HG03457 (cell line): ENCODE data around the gene SAMD14.
A peak's percentile ranks its signal among the peaks of the same experiment; 100 is the strongest.

Experiments
- ATAC-seq: cut with Tn5 transposase; IDR thresholded peaks from one replicate; pipeline ENCODE4 v1.9.1; 2021; ENCODE audit warnings: moderate number of reproducible peaks; ENCODE audit not compliant: unreplicated experiment

Gene SAMD14

DNA sequence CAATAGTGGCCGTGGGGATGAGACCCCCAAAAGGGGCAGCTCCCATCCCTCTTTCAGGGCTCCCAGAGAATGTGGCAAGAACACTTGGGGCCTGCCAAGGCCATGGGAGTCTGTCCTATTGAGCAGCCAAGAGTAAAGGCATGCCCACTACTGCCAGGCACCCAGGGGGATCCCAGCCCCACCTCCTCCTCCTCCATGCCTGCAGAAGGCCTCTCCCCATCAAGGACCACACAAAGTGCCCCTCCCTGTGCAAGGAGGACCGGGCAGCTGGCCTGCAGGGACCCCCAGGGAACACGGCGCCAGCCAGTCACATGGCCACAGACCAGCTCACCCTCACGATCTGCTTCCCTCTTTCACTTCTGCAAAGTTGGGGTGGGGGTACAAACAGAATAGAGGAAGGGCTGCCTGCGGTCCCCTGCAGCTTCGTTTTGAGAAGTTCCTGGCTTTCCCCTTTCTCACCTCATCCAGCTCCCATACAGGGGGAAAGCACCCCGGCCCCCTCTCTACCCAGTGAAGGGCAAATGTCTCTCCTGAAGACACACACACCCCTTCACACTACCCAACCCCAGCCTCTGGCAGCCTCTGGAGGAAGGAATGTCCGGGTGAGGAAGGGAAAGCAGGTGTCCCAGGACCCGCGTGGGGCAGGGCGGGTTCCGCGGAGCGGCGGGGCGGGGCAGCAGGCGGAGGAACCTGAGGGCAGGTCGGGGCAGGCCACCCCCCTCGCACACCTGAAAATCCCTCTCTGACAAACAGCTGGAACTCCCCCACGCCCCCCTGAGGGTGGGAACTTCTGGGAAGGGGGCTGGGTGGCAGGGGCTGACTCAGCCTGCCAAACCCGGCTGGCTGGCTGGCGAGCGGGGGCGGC, 18.5 kb upstream of the SAMD14 start:
- ATAC-seq: peak; percentile 36

DNA sequence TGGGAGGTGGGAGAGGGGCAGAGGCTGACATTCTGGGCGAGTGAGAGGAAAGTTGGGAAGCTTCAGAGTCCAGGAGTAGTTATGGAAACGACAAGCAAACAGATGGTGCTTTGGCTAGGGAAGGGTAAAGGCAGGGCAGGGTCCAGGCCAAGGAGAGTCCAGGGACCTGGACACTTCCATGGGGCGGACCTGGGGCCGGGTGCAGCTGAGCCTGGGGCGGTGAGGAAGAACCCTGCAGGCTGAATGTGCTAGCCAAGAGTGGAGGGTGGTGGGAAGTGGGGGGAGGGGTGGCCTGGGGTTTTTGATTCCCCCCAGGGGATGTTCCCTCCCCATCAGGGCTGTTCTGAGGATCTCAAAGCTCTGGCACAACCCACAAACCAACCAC, 17.9 kb upstream of the SAMD14 start:
- no peak for ATAC-seq

DNA sequence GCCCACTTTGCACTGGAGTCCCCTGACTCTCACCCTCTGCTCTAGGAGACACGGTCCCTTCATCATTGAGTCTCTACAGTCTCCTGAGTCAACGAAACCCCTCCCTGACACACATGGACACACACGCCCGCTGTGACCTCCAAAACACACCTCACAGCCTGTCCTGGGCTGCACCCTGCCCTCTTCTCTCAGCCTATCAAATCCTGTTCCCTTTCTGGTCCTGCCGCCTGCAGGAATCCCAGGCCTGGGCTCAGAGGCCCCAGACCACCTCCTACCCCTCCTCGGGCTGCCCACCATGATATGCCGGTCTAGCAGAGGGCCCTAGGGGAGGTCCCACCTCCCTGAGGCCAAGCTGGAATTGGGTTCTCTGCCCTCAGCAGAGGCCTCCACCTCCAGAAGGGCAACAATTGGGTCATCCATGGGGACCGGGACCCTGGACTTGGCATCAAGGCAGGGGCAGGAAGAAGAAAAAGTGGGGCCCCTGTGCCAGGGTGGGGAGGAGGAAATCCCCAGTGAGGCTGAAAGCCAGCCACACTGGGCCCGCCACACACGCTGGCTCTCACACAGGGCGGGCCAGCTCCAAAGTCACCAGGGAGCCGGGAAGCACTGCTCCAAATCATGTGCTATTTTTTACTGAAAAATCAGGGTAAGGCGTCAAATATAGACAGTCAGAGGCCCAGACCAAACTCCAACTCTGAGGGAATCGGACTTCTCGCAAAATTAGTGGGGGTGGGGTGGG, 17.1 kb upstream of the SAMD14 start:
- no peak for ATAC-seq

DNA sequence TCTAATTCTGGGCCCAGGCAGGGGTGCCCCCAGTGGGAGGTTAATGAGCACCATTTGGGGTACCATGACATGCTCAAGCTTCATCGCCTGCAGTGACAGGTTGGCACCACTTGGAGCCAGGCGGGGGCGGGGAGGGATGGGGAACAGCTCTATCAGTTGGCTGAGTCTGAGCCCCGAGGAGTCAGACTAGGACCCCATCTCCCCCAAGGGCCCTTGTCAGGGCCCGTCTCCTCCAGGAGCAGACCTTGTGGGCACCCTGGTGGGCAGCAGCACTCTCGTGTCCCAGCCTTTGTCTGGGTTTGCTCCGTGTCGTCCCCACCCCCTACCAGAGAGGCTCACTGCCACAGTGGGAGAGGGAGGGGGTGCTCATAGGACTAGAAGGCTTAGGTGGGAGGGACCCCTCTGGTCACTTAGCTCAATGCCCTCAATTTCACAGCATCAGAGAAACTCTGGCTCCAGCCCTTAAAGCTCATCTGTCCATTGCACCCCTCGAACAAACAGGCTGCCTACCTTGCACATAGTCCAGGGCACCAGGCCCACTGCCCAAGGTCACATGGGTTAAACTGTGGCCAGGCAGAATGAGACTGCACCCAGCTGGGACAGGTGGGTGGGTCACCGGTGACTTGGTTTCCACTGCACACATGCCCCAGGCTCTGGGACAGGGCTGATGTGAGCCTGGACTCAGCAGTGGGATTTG, 16.4 kb upstream of the SAMD14 start:
- no peak for ATAC-seq

DNA sequence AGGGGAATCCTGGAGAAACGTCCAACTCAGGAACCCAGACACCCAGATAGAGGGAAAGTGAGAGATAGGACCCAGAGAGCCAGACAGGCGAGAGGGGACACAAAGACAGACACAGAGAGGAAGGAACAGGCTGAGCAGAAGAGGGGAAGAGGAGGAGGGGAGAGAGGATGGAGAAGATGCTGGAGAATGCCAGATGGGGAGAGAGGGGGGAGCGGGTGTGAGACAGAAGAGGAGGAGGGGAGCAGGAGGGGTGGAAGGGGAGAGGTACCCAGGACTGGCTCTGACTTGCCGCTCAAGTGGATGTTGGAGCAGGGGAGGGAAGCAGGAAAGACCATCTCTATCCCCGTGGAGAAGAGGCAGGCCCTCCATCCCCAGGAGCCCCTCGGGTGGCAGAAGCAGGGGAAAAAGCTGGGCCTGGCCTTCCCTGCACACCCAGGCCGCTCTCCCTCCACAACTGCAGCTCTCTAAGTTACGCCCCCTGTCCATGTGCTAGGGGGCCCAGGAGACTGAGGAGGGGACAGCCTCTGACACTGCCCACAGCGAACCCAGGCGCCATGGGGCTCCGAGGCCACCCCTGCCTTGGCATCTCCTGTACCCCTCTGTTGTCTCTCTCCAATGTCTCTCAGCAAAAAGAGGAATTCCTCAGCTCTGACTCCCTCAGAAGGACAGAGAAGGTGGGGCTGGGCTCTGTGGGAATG, 15.7 kb upstream of the SAMD14 start:
- no peak for ATAC-seq

DNA sequence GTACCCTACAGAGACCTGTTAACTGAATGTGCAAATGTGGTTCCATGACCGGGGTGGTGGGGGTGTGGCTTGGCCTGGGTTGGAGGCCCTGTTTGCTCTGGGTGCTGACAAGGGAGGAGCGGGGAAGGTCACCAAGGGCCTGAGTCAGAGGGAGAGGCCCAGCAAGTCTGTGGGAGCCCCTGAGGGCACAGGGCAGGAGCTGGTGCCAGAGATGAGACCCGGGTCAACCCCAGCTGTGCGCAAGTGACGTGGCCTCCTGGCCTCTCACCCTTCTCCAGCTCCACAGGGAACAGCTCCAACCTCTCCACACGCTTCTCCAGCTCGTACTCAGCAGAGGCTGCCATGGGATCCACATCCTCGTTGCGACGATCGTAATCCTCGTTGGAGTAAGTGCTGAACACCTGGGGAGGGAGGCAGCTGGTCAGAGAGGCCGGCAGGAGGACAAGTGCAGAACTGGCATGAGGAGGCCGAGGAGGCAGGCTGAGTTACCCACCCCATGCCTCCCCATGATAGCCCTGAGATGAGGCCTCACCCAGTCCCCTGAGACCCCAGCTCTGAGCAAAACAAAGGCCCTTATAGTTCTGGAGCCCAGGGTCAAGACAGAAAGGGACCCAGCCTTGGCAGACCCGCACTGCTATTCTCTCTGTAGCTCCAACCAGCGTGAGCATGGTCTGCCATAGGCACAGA, 15.0 kb upstream of the SAMD14 start:
- no peak for ATAC-seq

DNA sequence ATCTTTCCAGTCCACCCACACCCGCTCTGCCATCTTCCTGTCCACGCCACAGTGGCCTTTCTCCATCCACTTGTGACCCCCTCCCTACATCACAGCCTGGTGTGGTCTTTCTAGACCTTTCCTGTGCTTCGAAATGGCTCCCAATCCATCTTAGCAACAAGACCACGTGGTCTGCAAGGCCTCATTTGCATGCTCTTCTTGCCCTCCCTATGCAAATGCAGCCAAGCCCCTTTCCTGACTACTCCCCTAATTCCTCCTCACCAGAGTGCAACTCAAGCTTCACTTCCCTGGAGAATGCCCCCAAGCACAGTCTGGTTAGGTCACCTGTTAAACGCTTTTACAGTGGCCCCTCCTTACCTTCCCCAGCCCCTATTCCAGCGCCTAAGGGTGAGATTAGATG, 14.4 kb upstream of the SAMD14 start:
- no peak for ATAC-seq

DNA sequence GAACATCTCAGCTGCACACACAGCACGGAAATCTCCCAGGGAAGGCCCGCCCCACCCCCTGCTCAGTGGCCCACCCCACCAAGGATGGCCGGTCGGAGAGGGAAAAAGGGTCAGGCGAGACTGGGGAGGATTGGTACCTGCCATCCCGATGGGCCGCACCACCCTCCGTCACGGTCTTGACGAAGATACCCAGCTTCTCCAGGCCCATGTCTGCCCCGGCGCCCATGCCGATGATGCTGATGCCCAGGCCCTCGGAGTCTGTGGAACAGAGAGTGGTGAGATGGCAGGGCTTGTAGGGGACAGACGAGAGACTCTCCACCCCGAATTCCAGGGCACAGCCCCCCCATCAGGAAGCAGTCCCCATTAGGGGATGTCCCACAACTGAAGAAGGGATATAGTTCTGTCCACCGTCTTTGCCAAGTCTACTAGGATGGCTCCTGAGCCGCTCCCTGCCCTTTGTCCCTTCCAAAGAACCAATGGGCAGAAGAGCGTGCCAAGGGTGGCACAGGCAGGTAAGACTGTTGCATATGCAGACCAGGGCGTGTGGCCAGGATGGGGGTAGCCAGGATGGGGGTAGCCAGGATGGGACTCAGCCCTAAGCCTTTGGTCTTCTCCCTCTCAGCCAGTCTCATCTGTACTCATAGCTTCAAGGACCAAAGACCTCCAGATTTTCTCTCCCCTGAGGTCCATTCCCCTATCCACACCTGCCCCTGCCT, 13.7 kb upstream of the SAMD14 start:
- ATAC-seq: no peak

DNA sequence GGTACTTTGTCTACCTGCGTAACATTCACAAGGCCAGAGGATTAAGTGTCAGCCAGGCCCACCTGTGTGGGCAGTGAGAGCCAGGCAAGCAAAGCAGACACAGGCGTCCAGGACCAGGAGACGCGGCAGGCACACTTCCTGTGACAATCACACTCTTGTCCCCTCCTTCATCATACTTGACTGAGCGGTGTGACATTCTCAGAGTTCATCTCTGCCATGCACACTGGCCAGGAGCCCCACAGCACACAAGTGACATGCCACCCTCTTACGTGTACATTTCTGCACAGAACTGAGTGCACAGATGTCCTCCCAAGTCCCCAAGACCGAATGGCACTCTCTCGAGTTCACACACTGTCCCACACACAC, 11.8 kb upstream of the SAMD14 start:
- ATAC-seq: no peak

DNA sequence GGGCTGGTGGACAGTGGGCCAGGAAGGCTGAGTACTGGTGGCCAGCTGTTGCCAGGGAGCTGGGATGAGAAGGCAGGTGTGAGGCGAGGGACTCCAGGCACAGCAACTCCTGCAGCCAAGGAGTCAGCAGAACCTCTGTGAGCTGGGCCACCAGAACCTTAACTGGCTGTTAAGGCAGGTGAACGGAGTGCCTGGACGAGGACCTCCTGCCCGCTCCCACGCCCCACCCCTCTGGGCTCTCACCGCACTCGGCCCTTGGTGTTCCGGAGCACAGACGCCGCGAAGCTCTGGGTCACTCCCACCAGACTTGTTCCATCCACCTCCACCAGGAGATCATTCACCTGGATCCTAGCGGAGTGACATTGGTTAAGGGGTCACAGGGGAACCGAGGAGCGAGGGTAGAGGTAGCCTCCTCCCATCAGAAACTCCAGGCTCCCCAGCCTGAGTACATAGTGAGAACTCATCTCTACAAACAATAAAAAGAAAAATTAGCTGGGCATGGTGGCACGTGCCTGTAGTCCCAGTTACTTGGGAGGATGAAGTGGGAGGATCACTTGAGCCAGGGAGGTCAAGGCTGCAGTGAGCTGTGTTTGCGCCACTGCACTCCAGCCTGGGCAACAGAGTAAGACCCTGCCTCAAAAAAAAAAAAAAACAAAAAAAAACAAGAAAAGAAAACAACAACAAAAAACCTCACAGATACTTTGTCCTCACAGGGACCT, 11.2 kb upstream of the SAMD14 start:
- no peak for ATAC-seq

DNA sequence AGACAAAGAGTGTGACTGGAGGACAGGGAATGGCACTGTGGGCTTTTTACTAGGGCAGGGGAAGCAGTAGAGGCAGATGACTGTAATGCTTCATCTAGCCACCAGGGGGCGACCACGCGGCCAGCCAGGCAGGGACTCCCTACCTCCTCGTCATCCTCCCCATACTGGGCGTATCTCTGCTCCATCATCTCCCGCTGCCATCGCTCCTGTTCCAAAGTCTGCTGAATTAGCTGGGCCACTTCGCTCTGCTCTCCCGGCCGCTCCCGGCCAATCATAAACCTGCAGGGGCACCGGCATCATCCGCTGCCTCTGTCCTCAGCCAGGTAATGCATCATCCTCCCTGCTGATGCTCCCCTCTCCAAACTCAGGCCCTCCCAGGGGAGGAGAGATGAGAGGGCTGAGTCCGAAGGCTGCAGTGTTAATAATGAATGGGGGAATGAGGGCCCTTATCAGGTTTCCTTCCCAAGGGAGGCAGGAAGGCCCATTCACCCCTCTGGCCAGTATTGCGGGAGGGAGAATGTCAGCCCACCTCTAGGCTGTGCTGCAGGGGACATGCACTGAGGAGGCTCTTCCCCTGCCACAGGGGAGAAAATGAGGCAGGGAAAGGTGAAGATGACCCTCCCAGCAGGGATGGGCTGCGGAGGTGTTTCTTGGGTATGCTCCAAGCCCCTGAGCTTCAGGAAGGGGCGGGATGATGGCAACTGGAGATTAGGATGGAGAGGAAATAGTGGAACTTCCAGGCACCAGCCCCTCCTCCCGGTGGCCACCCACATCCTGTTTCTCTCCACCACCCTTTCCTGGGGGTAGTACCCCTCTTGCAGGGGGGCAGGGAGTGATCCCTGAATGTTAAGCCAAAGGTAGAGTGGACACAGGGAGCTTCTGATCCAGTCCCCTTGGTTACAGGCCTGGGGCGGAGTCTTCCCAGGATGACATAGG, 10.3 kb upstream of the SAMD14 start:
- ATAC-seq: no peak

DNA sequence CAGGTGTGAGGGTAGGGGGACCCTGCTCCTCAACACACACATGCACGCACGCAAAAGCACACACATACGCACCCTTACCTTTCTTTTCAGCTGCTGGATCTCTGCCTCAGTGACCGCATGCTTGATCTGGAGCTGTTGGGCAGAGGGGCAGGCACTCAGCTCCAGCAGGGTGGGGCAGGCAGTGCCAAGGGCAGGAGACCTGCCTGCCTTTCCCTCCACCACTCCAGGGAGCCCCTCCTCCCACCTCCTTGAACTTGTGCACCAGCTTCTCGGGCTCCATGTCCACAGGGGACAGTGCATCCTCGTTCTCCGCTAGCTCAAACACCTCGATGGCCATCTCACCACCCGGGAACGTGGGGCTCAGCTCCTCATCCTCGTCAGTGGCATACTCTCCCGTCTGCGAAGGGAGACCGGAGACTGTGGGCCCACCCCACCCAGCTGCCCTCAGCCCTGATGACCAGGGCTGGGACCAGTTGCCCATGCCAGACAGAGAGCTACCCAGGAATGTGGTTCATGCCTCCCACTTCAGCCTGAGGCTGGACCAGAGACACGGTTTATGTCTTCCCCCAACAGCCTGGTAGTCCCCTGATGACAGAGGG, 9.3 kb upstream of the SAMD14 start:
- ATAC-seq: no peak

DNA sequence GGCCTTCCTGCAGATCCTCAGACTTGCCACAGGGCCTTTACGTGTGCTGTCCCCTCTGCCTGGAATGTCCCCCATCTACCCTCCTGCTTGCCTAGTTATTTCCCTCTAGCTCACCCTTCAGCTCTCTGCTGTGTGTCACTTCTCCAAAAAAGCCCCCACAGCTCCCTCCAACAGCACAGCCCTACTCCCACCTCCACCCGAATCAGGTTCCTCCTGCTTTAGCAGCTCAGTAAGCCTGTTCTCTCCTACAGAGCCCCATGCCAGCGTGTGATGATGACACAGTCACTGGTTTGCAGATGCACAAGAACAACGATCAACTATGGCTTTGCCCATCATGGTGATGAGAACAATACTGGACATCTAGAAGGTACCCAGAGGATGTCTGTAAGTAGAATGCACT, 7.1 kb upstream of the SAMD14 start:
- ATAC-seq: no peak

DNA sequence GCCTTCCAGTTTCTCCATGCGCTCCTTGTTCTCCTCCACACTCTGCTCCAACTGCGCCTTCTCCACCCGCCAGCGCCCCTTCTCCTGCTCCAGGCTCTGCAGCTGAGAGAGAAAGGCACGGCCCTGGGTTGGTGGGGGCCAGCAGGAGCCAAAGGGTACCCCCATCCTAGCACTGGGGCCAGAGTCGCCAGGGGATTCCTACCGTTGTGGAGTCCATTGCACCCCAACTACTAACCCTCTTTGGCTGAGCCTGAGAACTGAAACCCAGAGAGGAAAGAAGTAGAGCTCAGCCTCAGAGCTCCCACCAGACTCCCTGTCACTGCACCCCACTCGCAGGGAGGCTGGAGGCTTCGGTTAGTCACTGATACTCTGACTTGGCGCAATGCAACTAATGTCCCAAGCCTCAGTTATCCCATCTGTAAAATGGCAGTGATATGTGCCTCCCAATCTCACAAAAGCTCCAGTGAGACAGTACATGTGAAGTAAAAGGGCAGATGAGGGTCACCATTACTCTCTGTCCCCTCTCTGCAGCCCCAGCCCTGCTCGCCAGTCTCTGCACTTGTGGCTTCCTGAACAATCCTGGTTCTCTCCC, 6.2 kb upstream of the SAMD14 start:
- ATAC-seq: no peak

DNA sequence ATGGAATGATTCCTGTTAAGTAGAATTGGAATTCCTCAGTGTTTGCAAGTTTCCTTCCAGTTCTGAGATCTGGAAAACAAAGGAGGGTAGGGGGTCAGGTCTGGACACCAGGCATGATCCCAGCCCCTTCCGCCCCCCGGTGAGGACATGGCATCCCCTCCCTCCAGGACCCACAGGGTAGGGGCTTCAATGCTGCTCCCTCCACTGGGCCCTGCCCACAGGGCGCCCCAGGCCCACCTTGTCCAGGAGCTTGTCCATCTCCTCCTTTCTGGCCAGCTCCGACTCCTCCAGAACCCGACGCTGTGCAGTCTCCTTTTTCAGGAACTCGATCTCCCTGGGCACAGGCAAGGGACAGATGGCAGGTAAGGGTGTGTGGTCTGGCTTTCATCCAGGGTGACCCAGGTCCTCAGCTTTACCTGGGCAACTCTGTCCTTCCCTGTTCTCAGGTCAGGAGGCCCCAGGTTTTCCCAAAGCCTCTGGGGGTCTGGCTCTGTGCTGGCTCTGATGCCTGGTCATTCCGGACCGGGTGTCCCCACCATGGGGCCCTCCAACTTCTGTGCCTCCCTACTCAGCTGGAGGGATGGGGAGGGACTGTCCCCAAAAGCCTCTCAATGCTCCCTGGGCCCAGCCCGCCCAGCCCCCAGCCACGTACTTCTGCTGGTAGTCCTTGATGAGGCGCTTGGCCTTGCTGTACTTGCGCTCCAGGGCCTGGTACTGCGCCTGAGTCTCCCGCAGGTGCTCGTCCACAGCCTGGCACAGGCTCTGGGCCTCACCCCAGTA, 5.5 kb upstream of the SAMD14 start:
- ATAC-seq: no peak

DNA sequence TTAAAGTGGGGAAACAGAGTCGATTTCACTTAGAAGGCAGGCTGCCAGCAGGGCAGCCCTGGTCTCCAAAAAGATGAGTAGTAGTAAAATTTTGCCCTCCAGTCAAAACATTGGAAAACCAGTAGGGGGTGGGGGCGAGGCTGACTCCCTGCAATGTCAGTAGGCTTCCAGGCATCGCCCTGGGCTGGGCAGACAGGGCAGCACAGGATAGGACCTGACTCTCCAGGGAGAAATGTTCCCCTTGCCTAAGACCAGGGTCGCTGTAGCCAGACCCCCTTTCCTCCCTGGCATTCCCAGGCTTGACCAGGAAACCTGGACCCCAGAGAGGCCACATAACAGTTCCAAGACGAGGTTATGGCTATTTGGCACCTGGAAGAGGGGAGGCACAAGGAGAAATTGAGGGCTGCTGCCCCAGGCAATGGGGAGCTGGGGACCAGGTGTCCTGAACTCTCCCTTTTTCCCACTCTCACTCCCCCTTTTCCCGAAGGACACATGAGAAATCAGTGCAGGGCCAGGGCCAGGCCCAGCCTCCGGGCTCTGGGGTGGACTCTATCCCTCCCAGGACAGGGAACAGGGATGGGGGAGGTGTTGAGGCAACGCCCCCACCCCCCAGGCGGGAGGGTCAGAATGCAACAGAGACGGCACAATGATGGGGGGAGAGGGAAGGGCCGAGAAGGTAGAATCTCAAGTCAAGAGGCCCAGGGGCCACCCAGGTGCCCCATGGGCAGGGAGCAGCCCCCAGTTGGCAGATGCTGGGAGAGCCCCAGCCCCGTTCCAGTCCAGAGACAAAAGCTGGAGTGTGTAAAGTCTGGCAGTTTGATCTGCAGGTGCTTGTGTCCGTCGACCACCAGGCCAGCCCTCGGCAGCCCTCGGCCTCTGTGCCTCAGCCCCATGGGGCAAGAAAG, 4.5 kb upstream of the SAMD14 start:
- no peak for ATAC-seq
